H1 (cell line): Measurements from ENCODE around the gene NOL4L. TPM values are rescaled to one million over a fixed set of nuclear protein-coding genes. Genes with fewer than 3 reads are reported as not detected.

Source experiments
- CTCF ChIA-PET: fragments of 300-600 bp; sonication (Branson Sonifier 250); formaldehyde crosslinking; loops from one replicate; lab custom pipeline; 2021; ENCODE audit not compliant: partially characterized antibody; lab: Charles Lee
- POLR2A ChIA-PET: fragments of 300-600 bp; sonication (Branson Sonifier 250); formaldehyde crosslinking; loops from one replicate; lab custom pipeline; 2021; ENCODE audit warnings: inconsistent platforms; ENCODE audit not compliant: partially characterized antibody; lab: Charles Lee
- DNase-seq, 2 experiments: peaks; one replicate each; pipeline versions ENCODE4 v3.0.0 to v3.0.0-alpha.2; 2010 to 2022; ENCODE audit warnings: low spot score in 2 of 2, low read depth in 1 of 2, mixed read lengths in 1 of 2
- FAIRE-seq: peaks from 2 replicates; lab custom pipeline; 2011; peaks lifted over from hg19 to GRCh38; lab: Jason Lieb, UNC
- H2AFZ ChIP-seq: 2 replicates; pipeline ENCODE4 v1.8.1; 2012; ENCODE audit warnings: low read length, inconsistent platforms
- H2AK5ac ChIP-seq: 2 replicates; pipeline ENCODE4 v1.6.1; 2013; ENCODE audit warnings: low read depth, low read length
- H2BK120ac ChIP-seq: replicated peaks from 2 replicates; pipeline ENCODE3; 2013; ENCODE audit warnings: low read depth, low read length, inconsistent platforms
- H2BK12ac ChIP-seq: 2 replicates; pipeline ENCODE4 v1.6.1; 2013; ENCODE audit warnings: low read depth, low read length
- H2BK15ac ChIP-seq: 2 replicates; pipeline ENCODE4 v1.6.1; 2013; ENCODE audit warnings: low read length
- H2BK20ac ChIP-seq: 2 replicates; pipeline ENCODE4 v1.6.1; 2013; ENCODE audit warnings: low read length
- H2BK5ac ChIP-seq: 2 replicates; pipeline ENCODE4 v1.6.1; 2013; ENCODE audit warnings: low read depth, low read length
- H3K14ac ChIP-seq: 2 replicates; pipeline ENCODE4 v1.6.1; 2013; ENCODE audit warnings: inconsistent platforms; ENCODE audit not compliant: insufficient read length
- H3K18ac ChIP-seq: 2 replicates; pipeline ENCODE4 v1.6.1; 2013; ENCODE audit warnings: low read length; ENCODE audit errors: extremely low read depth
- H3K23ac ChIP-seq: 2 replicates; pipeline ENCODE4 v1.6.1; 2013; ENCODE audit warnings: inconsistent platforms; ENCODE audit not compliant: insufficient read length
- H3K23me2 ChIP-seq: 2 replicates; pipeline ENCODE4 v1.6.1; 2013; ENCODE audit warnings: low read depth, low read length
- H3K27ac ChIP-seq: 2 replicates; pipeline ENCODE4 v1.6.1; 2011; ENCODE audit warnings: low read depth, low read length, inconsistent platforms
- H3K27me3 ChIP-seq, 4 experiments: replicated peaks in 1 of 4; 1 replicate in 1 of 4; 2 replicates in 3 of 4; pipeline versions ENCODE4 v1.6.1 to v1.8.1; 2011 to 2013; ENCODE audit warnings: low read length in 3 of 4, mild to moderate bottlenecking in 3 of 4, inconsistent platforms in 2 of 4, mixed read lengths in 2 of 4, moderate library complexity in 1 of 4; ENCODE audit not compliant: control insufficient read depth in 3 of 4, insufficient read depth in 3 of 4; ENCODE audit errors: extremely low read depth in 1 of 4
- H3K36me3 ChIP-seq, 4 experiments: 2 replicates each; pipeline versions ENCODE4 v1.6.1 to v1.8.1; 2011 to 2013; ENCODE audit warnings: mild to moderate bottlenecking in 4 of 4, low read length in 3 of 4, moderate library complexity in 2 of 4, control low read depth in 1 of 4, inconsistent platforms in 1 of 4; ENCODE audit not compliant: insufficient read depth in 4 of 4, control insufficient read depth in 2 of 4
- H3K4ac ChIP-seq: replicated peaks from 2 replicates; pipeline ENCODE3; 2013; ENCODE audit warnings: low read length, low read depth, mixed read lengths, inconsistent platforms; ENCODE audit not compliant: insufficient read length
- H3K4me1 ChIP-seq, 4 experiments: replicated peaks in 1 of 4; 1 replicate in 1 of 4; 2 replicates in 3 of 4; pipeline versions ENCODE4 v1.6.1 to v1.8.1; 2011 to 2013; ENCODE audit warnings: low read length in 3 of 4, inconsistent platforms in 2 of 4, mixed read lengths in 1 of 4; ENCODE audit not compliant: insufficient read depth in 4 of 4, control insufficient read depth in 3 of 4
- H3K4me2 ChIP-seq, 2 experiments: 2 replicates each; pipeline versions ENCODE4 v1.6.1 to v1.8.1; 2011 to 2013; ENCODE audit warnings: low read depth in 2 of 2, low read length in 2 of 2, control low read depth in 1 of 2, inconsistent platforms in 1 of 2, mild to moderate bottlenecking in 1 of 2; ENCODE audit not compliant: insufficient read depth in 1 of 2
- H3K4me3 ChIP-seq, 4 experiments: fragments of 200-600, 300-600 bp in 1 of 4; sonication (generic), shearing (Covaris generic), sonication (Bioruptor Twin) in 1 of 4; 2 replicates each; pipeline versions ENCODE4 v1.5.1 to v1.8.1; 2011 to 2016; ENCODE audit warnings: low read length in 4 of 4, low read depth in 3 of 4, control low read depth in 2 of 4, inconsistent platforms in 2 of 4, mild to moderate bottlenecking in 2 of 4, mixed read lengths in 1 of 4, moderate library complexity in 1 of 4; ENCODE audit not compliant: insufficient read depth in 2 of 4; ENCODE audit errors: extremely low read depth in 1 of 4
- H3K56ac ChIP-seq: replicated peaks from 2 replicates; pipeline ENCODE3; 2013; ENCODE audit warnings: low read depth, mild to moderate bottlenecking, mixed read lengths, low read length, inconsistent platforms; ENCODE audit not compliant: insufficient read length
- H3K79me1 ChIP-seq: 2 replicates; pipeline ENCODE4 v1.6.1; 2013; ENCODE audit warnings: low read depth, low read length, control low read depth
- H3K79me2 ChIP-seq, 2 experiments: 2 replicates each; pipeline versions ENCODE4 v1.6.1 to v1.8.1; 2012 to 2013; ENCODE audit warnings: low read length in 2 of 2, mild to moderate bottlenecking in 2 of 2, inconsistent platforms in 1 of 2; ENCODE audit not compliant: insufficient read depth in 2 of 2, control insufficient read depth in 1 of 2
- H3K9ac ChIP-seq, 4 experiments: replicated peaks in 1 of 4; 1 replicate in 1 of 4; 2 replicates in 3 of 4; pipeline versions ENCODE4 v1.6.1 to v1.8.1; 2011 to 2013; ENCODE audit warnings: low read depth in 3 of 4, low read length in 3 of 4, control low read depth in 2 of 4, mild to moderate bottlenecking in 2 of 4, moderate library complexity in 2 of 4, inconsistent platforms in 1 of 4; ENCODE audit errors: extremely low read depth in 1 of 4
- H3K9me3 ChIP-seq, 2 experiments: 2 replicates each; pipeline versions ENCODE4 v1.6.1 to v1.8.1; 2012 to 2013; ENCODE audit warnings: mild to moderate bottlenecking in 2 of 2, moderate library complexity in 2 of 2, control low read depth in 1 of 2, inconsistent platforms in 1 of 2, low read depth in 1 of 2, low read length in 1 of 2, mixed read lengths in 1 of 2; ENCODE audit not compliant: insufficient read depth in 2 of 2
- H4K20me1 ChIP-seq, 2 experiments: replicated peaks in 1 of 2; 2 replicates each; pipeline versions ENCODE3 to v1.8.1; 2011 to 2013; ENCODE audit warnings: inconsistent platforms in 2 of 2, low read length in 2 of 2, mild to moderate bottlenecking in 1 of 2; ENCODE audit not compliant: insufficient read depth in 2 of 2, control insufficient read depth in 1 of 2
- H4K5ac ChIP-seq: 2 replicates; pipeline ENCODE4 v1.6.1; 2013; ENCODE audit warnings: low read length, low read depth, mixed read lengths, inconsistent platforms; ENCODE audit not compliant: insufficient read length
- H4K8ac ChIP-seq: 2 replicates; pipeline ENCODE4 v1.8.0; 2013; ENCODE audit warnings: mild to moderate bottlenecking, moderate library complexity, low read length, inconsistent platforms; ENCODE audit not compliant: insufficient read depth; ENCODE audit errors: extremely low read depth
- H4K91ac ChIP-seq: replicated peaks from 2 replicates; pipeline ENCODE3; 2013; ENCODE audit warnings: low read length, mixed read lengths, inconsistent platforms; ENCODE audit not compliant: insufficient read length
- RXRA ChIP-seq: IDR thresholded peaks from 2 replicates; pipeline ENCODE4 v1.6.1; 2011; ENCODE audit warnings: low read depth, mild to moderate bottlenecking, low read length, moderate library complexity; ENCODE audit not compliant: insufficient read depth
- ZNF274 ChIP-seq: IDR thresholded peaks from 2 replicates; pipeline ENCODE4 v1.7.0; 2012; ENCODE audit warnings: low read length, borderline replicate concordance; ENCODE audit errors: extremely low read depth
- WGBS, 2 experiments: shearing (Covaris generic) in 1 of 2; methylation state at CpG; one replicate each; pipeline versions ENCODE4 v1.1.6 to v1.1.7; 2013 to 2015; ENCODE audit warnings: low lambda C conversion rate in 2 of 2, mixed read lengths in 2 of 2, inconsistent platforms in 1 of 2, low coverage in 1 of 2, missing lambda C conversion rate in 1 of 2; ENCODE audit not compliant: insufficient replicate concordance in 2 of 2, insufficient coverage in 1 of 2, insufficient read length in 1 of 2; ENCODE audit errors: extremely low coverage in 1 of 2, missing lambda C conversion rate in 1 of 2; 5-methylcytosine and 5-hydroxymethylcytosine counted together
- polyA plus RNA-seq, 7 experiments: library from polyadenylated mRNA; depleted of rRNA in 3 of 7; stranded (reverse) in 5 of 7; unstranded in 2 of 7; fragments of >200 nt in 5 of 7; fragments of 200-250 nt in 2 of 7; gene quantifications; 1 replicate in 5 of 7; 2 replicates in 1 of 7; 4 replicates in 1 of 7; pipeline versions ENCODE4 v1.2.1 to v1.2.3, GENCODE V29; 2011 to 2013; ENCODE audit warnings: missing spikeins in 2 of 7, mixed read lengths in 2 of 7
- total RNA-seq: library from RNA; stranded (reverse); fragmentation: NEBNext Ultra II Directional; extraction: Animal tissue kit (Norgen Biotek cat#: 25700); gene quantifications from 2 replicates; pipeline ENCODE4 v1.2.1, GENCODE V29; 2021
- TF ChIP-seq, protein P1 (sequence below): IDR thresholded peaks from 2 replicates; pipeline ENCODE4 v1.6.1; 2011; ENCODE audit warnings: low read length, improper control_type of control experiment

The NOL4L gene
- total and polyA plus RNA-seq, 2 of the 8 experiments (the other 6 are each of a cell fraction or from before 2014, with no cell fraction given), result 15.3 to 23.7 TPM

DNA sequence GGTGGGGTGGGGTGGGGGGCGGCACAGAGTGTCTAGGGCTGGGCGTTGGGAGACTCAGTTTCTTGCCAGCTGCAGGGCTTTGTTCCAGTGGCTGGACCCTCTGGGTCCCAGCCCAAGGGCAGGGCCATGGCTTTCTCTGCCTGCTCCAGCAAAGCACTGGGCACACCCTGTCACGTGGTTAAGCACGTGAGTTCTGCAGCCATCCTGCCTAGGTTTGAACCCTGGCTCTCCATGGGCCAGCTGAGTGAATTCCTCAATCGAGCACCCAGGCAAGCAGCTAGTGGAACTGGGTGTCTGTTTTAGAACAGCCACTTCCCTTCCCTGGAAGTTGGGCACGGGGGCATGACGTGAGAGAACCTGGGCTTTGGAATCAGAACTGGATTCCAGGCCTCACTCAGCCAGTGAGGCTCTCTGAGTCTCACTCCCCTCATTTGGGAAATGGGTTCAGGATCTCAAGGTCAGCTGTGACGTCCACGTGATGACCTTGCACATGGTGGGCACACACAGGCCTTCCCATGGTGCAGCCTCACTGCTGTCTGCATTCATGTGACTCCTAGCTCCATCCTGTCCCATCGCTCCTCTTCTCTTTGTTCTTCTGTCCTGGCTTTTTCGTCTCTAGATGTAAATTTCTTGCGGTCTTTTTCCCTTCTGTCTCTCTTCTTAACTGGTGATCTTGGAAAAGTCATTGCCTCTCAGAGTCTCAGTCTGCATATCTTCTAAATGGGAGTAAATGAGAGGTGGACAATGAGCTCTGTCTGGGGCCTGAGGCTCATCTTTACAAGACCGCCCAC lies 45.9 kb downstream of the NOL4L start:
- 75% methylated on average over 12 of the region's 13 CpGs; no CpG with 5 or more reads in 1 of the 2 experiments for WGBS, 2 experiments
- H2BK12ac ChIP-seq, result peak overlapping the region; percentile 20; the same call in 1 of the 2 replicates
- H2BK120ac ChIP-seq, result no peak overlapping the region
- H3K18ac ChIP-seq, result no peak overlapping the region
- no peak overlapping the region for H2AK5ac ChIP-seq
- FAIRE-seq (no peak), DNase-seq (no peak)
- no peak overlapping the region for H3K27ac ChIP-seq
- CTCF ChIA-PET, result interaction anchor here (0.9 to 5.5 kb wide), 8 partner anchors 11 to 126 kb away, joined by 3 to 47 read pairs (median 4); no protein-coding TSS in a partner anchor
- peak overlapping the region in 1 of 2 experiments; percentile 57; a peak in 1 of 4 replicates for H3K4me2 ChIP-seq
- peaks cover 3 to 22% (median 20%) of the 10 kb centered on the region in 4 experiments for H3K27me3 ChIP-seq
- H3K79me1 ChIP-seq, result no peaks in the 10 kb centered on the region; the same call in 1 of the 2 replicates
- peaks cover 0 to 5% of the 10 kb centered on the region in 2 experiments for H4K20me1 ChIP-seq
- no peak overlapping the region for H2BK5ac ChIP-seq
- no peak overlapping the region for H3K4ac ChIP-seq
- H3K36me3 ChIP-seq, result no peaks in the 10 kb centered on the region
- H3K23ac ChIP-seq, result no peak overlapping the region
- H3K4me1 ChIP-seq, result peaks cover 10 to 23% (median 14%) of the 10 kb centered on the region in 4 experiments
- H4K91ac ChIP-seq, result no peak overlapping the region
- H3K79me2 ChIP-seq, result no peaks in the 10 kb centered on the region
- H3K56ac ChIP-seq, result no peak overlapping the region
- H2BK15ac ChIP-seq, result no peak overlapping the region
- TF ChIP-seq, protein P1, sequence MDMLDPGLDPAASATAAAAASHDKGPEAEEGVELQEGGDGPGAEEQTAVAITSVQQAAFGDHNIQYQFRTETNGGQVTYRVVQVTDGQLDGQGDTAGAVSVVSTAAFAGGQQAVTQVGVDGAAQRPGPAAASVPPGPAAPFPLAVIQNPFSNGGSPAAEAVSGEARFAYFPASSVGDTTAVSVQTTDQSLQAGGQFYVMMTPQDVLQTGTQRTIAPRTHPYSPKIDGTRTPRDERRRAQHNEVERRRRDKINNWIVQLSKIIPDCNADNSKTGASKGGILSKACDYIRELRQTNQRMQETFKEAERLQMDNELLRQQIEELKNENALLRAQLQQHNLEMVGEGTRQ, result peak; percentile 59
- no peak for TF ChIP-seq RXRA
- no peak for TF ChIP-seq ZNF274
- H3K4me3 ChIP-seq, result no peak overlapping the region
- H3K23me2 ChIP-seq, result peaks cover 11% of the 10 kb centered on the region
- no peak overlapping the region for H3K9ac ChIP-seq
- POLR2A ChIA-PET, result interaction anchor here (0.8 to 1.2 kb wide), 2 partner anchors 11 kb away, joined by 3 to 4 read pairs; no protein-coding TSS in a partner anchor
- H2BK20ac ChIP-seq, result no peak overlapping the region
- no peak overlapping the region for H4K5ac ChIP-seq
- no peak overlapping the region for H3K14ac ChIP-seq
- no peak overlapping the region for H2AFZ ChIP-seq
- no peaks in the 10 kb centered on the region for H3K9me3 ChIP-seq
- no peak overlapping the region; the same call in 1 of the 2 replicates for H4K8ac ChIP-seq
